Neuron (in vitro differentiated cells): ENCODE data around the gene DNAH3.
"Not testable (repeated sequence)": the region's sequence is repeated elsewhere in the genome, so short reads cannot be mapped to it uniquely, and the experiment has no call there.

Experiments used
- H2AFZ ChIP-seq: one replicate; pipeline ENCODE4 v1.6.1; 2013; ENCODE audit warnings: low read depth, mild to moderate bottlenecking, inconsistent platforms, low read length, moderate library complexity
- H3K27me3 ChIP-seq: one replicate; pipeline ENCODE4 v1.6.1; 2013; ENCODE audit warnings: low read length; ENCODE audit not compliant: insufficient read depth
- H3K36me3 ChIP-seq: one replicate; pipeline ENCODE4 v1.6.1; 2013; ENCODE audit warnings: low read length; ENCODE audit not compliant: insufficient read depth
- H3K4me1 ChIP-seq: one replicate; pipeline ENCODE4 v1.6.1; 2013; ENCODE audit warnings: low read length; ENCODE audit not compliant: insufficient read depth
- H3K4me3 ChIP-seq: 2 replicates; pipeline ENCODE4 v1.5.1; 2013; ENCODE audit warnings: mild to moderate bottlenecking, low read length, moderate library complexity
- H3K9me3 ChIP-seq: one replicate; pipeline ENCODE4 v1.6.1; 2013; ENCODE audit warnings: low read length

DNAH3 gene

GRCh38 chr16:21183995-21184394 is 33.3 kb upstream of the DNAH3 start:
- no peaks in the 10 kb centered on the region for H3K4me1 ChIP-seq
- H3K4me3 ChIP-seq: no peak overlapping the region
- H3K9me3 ChIP-seq: peaks cover 10% of the 10 kb centered on the region
- no peaks in the 10 kb centered on the region for H3K27me3 ChIP-seq
- no peak overlapping the region for H2AFZ ChIP-seq
- peaks cover 10% of the 10 kb centered on the region for H3K36me3 ChIP-seq

GRCh38 chr16:21179983-21180365 is 29.3 kb upstream of the DNAH3 start:
- no peaks in the 10 kb centered on the region for H3K4me1 ChIP-seq
- peaks cover 12% of the 10 kb centered on the region for H3K9me3 ChIP-seq
- no peak overlapping the region for H2AFZ ChIP-seq
- no peak overlapping the region for H3K4me3 ChIP-seq
- no peaks in the 10 kb centered on the region for H3K27me3 ChIP-seq
- H3K36me3 ChIP-seq: peaks cover 10% of the 10 kb centered on the region

DNA sequence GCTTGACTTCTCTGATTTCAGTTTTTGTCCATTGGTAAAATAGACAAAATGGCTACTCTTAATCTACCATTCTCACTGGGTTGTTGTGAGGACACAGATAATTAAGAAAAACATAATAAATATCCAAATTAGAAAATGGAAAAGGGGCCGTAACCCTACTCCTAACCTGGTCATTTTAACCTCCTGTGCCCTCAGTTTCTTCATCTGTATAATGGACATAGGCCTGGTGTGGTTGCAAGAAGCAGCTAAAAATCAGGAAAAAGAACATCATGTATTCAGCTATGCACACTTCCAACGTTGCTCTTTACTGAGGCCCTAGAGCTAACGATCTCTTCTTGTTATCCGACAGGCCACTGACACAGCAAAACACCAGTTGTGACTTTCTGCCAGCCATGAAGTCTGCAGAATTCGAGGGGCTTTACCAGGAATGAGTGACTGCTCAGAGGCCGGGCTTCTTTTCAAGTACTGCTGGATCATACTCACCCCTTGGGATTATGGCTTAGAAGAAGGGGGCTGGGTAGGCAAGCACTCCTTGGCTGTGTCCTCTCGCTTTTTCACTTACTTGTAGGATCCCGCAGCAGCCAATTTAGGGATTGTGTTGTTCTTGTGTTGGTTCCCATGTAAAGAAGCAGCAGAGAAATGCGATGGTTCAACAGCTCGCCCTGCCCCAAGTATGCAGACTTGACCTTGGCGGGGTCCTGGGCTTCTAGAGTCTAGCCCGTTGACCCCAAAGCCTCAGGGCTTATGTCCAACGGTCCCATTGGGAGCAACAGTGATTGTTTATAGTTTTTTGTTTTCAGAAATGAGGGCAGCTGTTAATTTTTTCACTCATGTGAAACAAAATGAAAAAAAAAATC is 28.7 kb upstream of the DNAH3 start:
- Histone ChIP-seq H3K27me3 (no peaks in the 10 kb centered on the region), H2AFZ (no peak overlapping the region), H3K36me3 (peaks cover 16% of the 10 kb centered on the region), H3K9me3 (peaks cover 12% of the 10 kb centered on the region), H3K4me3 (no peak overlapping the region), H3K4me1 (no peaks in the 10 kb centered on the region)

DNA sequence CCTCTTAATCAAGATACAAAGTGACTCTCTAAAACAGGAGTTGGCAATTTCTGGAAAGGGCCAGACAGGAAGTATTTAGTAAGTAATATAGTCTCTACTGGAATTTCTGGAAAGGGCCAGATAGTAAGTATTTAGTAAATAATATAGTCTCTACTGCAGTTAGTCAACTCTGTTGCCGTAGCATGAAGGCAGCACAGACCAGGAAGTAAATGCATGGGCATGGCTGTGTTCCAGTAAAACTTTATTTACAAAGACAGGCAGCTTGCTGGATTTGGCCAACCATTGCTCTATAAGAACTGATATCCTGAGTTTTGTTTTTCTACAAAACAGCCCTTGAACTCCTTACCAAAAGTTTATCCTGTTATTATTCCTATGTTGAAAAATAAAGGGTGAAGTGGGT is 24.8 kb upstream of the DNAH3 start:
- no peak overlapping the region for H2AFZ ChIP-seq

GRCh38 chr16:21172650-21173049 is 22.0 kb upstream of the DNAH3 start:
- Histone ChIP-seq H3K9me3 (no peaks in the 10 kb centered on the region), H3K36me3 (peaks cover 31% of the 10 kb centered on the region), H3K27me3 (no peaks in the 10 kb centered on the region), H2AFZ (no peak overlapping the region), H3K4me3 (no peak overlapping the region), H3K4me1 (no peaks in the 10 kb centered on the region)

More for the DNA sequence above, 24.8 kb upstream of the DNAH3 start:
- Histone ChIP-seq H3K36me3 (peaks cover 28% of the 10 kb centered on the region), H3K27me3 (no peaks in the 10 kb centered on the region), H3K9me3 (peaks cover 2% of the 10 kb centered on the region), H3K4me1 (no peaks in the 10 kb centered on the region), H3K4me3 (no peak overlapping the region)

DNA sequence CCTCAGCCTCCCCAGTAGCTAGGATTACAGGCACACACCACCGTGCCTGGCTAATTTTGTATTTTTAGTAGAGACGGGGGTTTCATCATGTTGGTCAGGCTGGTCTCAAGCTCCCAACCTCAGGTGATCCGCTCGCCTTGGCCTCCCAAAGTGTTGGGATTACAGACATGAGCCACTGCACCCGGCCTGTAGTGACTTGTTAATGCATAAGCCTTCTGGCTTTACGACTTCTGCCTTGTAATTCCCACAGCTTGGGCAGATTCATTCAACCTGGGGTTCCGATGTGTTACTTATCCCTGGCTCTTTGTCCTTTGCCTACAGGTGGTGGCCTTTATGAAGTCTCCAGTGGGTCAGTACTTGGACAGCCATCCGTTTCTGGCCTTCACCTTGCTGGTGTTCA is 19.5 kb upstream of the DNAH3 start:
- peaks cover 40% of the 10 kb centered on the region for H3K36me3 ChIP-seq
- not testable (repeated sequence) for H3K27me3 ChIP-seq, H3K4me1 ChIP-seq, H3K4me3 ChIP-seq, H2AFZ ChIP-seq, H3K9me3 ChIP-seq

- Histone ChIP-seq H3K4me1 (no peaks in the 10 kb centered on the region), H3K27me3 (no peaks in the 10 kb centered on the region), H3K4me3 (no peak overlapping the region), H3K36me3 (peaks cover 40% of the 10 kb centered on the region), H2AFZ (no peak overlapping the region), H3K9me3 (no peaks in the 10 kb centered on the region)
Measured at GRCh38 chr16:21169249-21169981, 18.8 kb upstream of the DNAH3 start.

GRCh38 chr16:21167929-21168602 is 17.4 kb upstream of the DNAH3 start:
- H2AFZ ChIP-seq: no peak overlapping the region
- H3K4me1 ChIP-seq: no peaks in the 10 kb centered on the region
- H3K36me3 ChIP-seq: peaks cover 40% of the 10 kb centered on the region
- no peaks in the 10 kb centered on the region for H3K9me3 ChIP-seq
- H3K27me3 ChIP-seq: no peaks in the 10 kb centered on the region
- no peak overlapping the region for H3K4me3 ChIP-seq

DNA sequence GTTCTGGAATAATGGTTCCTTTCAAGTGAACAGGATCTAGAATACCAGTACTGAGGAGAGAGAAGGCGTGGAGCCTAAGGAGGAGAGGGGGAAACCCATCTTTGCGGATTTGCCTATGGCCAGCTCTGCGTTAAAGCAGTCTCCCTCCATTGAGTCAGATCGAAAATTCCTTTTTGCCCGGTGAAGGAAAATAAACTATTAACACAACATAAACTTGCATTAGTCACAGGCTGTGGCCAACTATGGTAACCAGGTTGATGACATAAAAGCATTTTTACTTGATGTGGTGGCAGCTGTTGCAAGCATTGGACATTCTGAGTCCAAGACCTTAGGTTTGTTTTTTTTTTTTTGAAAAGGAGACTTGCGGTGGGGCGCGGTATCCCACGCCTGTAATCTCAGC is 16.7 kb upstream of the DNAH3 start:
- Histone ChIP-seq H3K4me3 (no peak overlapping the region), H3K27me3 (no peaks in the 10 kb centered on the region), H3K9me3 (no peaks in the 10 kb centered on the region), H2AFZ (no peak overlapping the region), H3K4me1 (no peaks in the 10 kb centered on the region), H3K36me3 (peaks cover 46% of the 10 kb centered on the region)

DNA sequence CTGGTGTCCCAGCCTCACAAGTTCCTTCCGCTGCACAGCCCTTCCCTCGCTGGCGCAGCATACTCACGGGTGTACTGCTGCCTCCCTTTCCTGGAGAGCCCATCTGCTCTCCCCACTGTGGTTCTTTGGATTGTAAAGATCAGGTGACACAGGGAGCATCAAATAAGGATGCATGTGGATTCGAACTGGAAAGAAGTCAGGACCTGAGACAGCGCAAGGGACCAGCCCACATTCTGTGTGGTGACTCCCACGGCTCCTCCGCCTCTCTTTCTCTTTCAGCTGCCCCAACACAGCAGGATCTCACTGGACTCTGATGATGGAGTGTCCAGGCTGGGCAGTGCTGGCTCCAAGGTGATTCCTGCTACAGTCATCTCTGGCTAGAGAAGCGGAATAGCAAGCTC is 15.9 kb upstream of the DNAH3 start:
- Histone ChIP-seq H3K36me3 (peaks cover 45% of the 10 kb centered on the region), H3K4me3 (no peak overlapping the region), H2AFZ (no peak overlapping the region), H3K4me1 (no peaks in the 10 kb centered on the region), H3K27me3 (no peaks in the 10 kb centered on the region), H3K9me3 (no peaks in the 10 kb centered on the region)

DNA sequence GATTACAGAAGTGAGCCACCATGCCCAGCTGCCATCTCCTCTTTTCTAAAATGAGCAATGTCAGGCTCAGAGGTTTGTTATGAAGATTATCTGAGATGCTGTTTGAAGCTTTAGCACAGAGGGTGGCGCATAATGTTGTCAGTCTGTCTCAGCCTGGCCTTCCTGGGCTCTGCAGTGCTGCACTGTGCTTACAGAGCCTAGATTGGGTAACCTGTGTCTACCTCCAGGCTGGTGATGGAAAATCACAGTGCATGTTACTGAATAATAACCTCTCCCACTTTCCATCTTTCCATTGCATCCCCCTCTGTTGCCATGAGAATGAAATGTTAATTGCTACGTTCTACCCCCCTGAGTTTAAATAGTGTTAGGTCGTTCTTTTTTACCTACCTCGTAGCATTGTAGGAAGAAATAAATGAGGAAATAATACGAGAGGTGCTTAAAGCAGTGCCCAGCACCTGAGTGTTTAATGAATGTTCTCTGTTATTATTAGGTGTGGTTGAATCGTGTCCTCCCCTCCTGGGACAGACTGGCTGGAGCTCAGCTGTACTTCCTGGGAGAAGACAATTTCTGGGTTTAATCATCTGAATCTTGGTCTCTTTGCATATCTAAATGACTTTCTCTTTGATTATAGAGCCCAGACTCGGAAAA is 14.0 kb upstream of the DNAH3 start:
- Histone ChIP-seq H3K4me3 (no peak overlapping the region), H3K9me3 (no peaks in the 10 kb centered on the region), H3K36me3 (peaks cover 42% of the 10 kb centered on the region), H3K27me3 (no peaks in the 10 kb centered on the region), H3K4me1 (no peaks in the 10 kb centered on the region), H2AFZ (no peak overlapping the region)

DNA sequence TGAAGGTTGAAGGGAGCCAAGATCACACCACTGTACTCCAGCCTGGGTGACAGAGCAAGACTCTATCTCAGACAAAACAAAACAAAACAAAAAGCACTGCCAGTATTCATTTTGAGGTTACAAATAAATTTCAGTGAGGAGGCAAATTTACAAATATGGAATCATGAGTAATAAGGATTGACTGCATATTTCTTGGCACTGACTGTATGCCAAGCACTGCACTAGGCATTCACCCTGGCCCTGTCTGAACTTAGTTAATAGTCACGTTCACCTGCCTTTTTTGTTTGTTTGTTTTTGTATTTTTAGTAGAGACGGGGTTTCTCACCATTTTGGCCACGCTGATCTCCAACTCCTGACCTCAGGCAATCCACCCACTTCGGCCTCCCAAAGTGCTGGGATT is 12.9 kb upstream of the DNAH3 start:
- Histone ChIP-seq H3K4me3 (no peak overlapping the region), H3K27me3 (no peaks in the 10 kb centered on the region), H3K9me3 (no peaks in the 10 kb centered on the region), H3K36me3 (peaks cover 36% of the 10 kb centered on the region), H3K4me1 (peaks cover 6% of the 10 kb centered on the region), H2AFZ (no peak overlapping the region)
